Keratinocyte (primary cell): ENCODE measurements around the gene PARK7.

Source experiments
- EZH2 ChIP-seq: IDR thresholded peaks from one replicate; pipeline ENCODE4 v1.6.1; 2012; ENCODE audit warnings: inconsistent platforms, mild to moderate bottlenecking, low read length, moderate library complexity
- TF ChIP-seq, protein P1 (sequence below), 3 experiments: IDR thresholded peaks in 1 of 3; conservative IDR thresholded peaks in 1 of 3; optimal IDR thresholded peaks in 1 of 3; 2 replicates in 2 of 3; 3 replicates in 1 of 3; pipeline versions ENCODE3 to v1.5.1; 2011; ENCODE audit warnings: low read length in 3 of 3, mild to moderate bottlenecking in 3 of 3, moderate library complexity in 2 of 3, control low read depth in 1 of 3, inconsistent platforms in 1 of 3; ENCODE audit not compliant: insufficient read depth in 2 of 3; ENCODE audit errors: extremely low read depth in 1 of 3

- TF ChIP-seq, protein P1, sequence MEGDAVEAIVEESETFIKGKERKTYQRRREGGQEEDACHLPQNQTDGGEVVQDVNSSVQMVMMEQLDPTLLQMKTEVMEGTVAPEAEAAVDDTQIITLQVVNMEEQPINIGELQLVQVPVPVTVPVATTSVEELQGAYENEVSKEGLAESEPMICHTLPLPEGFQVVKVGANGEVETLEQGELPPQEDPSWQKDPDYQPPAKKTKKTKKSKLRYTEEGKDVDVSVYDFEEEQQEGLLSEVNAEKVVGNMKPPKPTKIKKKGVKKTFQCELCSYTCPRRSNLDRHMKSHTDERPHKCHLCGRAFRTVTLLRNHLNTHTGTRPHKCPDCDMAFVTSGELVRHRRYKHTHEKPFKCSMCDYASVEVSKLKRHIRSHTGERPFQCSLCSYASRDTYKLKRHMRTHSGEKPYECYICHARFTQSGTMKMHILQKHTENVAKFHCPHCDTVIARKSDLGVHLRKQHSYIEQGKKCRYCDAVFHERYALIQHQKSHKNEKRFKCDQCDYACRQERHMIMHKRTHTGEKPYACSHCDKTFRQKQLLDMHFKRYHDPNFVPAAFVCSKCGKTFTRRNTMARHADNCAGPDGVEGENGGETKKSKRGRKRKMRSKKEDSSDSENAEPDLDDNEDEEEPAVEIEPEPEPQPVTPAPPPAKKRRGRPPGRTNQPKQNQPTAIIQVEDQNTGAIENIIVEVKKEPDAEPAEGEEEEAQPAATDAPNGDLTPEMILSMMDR (optimal IDR thresholded peaks at IDR 0.05 in 1 of 3, IDR thresholded peaks at IDR 0.05 in 1 of 3, conservative IDR thresholded peaks at IDR 0.05 in 1 of 3; ENCODE audit: extremely low read depth in 1 of 3, insufficient read depth in 2 of 3, low read length in 3 of 3) = no peak
- no peak for TF ChIP-seq EZH2
These were observed 48.6 kb upstream of the PARK7 start for GRCh38 chr1:7912743-7913557.
